Mucosa of descending colon (tissue), 3 donors: Measurements from ENCODE around the gene CORO2A. TPM values are rescaled to one million over a fixed set of nuclear protein-coding genes. Genes with fewer than 3 reads are reported as not detected.

Experiments used
- ATAC-seq: fragments of 200-7000 bp; cut with Tn5 transposase; one replicate; pipeline ENCODE4 v1.9.1; 2020; ENCODE audit warnings: mild to moderate bottlenecking, moderate library complexity
- DNase-seq, 3 donors: peaks; one replicate each; pipeline ENCODE4 v3.0.0-alpha.2; 2020
- H3K36me3 ChIP-seq: fragments of 200-600 bp; one replicate; pipeline ENCODE4 v1.8.0; 2021; ENCODE audit warnings: low read depth, mild to moderate bottlenecking
- H3K4me1 ChIP-seq: fragments of 200-600 bp; one replicate; pipeline ENCODE4 v1.8.0; 2021; ENCODE audit warnings: low read depth, mild to moderate bottlenecking
- H3K4me3 ChIP-seq: fragments of 200-600 bp; one replicate; pipeline ENCODE4 v1.8.0; 2021; ENCODE audit warnings: mild to moderate bottlenecking
- H3K9me3 ChIP-seq: fragments of 200-600 bp; one replicate; pipeline ENCODE4 v1.8.0; 2021; ENCODE audit warnings: mild to moderate bottlenecking
- intact Hi-C, 2 donors: fragments of 100-400 bp; cut with DNase I in 1 of 2; cut with micrococcal nuclease in 1 of 2; formaldehyde crosslinking; loops; one replicate each; pipeline versions ENCODE4 v1.11.0 to v1.11.1; 2022; cut with DNase I, micrococcal nuclease
- total RNA-seq, 3 donors: library from RNA; stranded (reverse); fragmentation: NEBNext Ultra II Directional in 2 of 3; extraction: Animal tissue kit (Norgen Biotek cat#: 25700) in 2 of 3; gene quantifications; one replicate each; pipeline versions ENCODE4 v1.2.1 to v1.2.4, GENCODE V29; 2021 to 2023
- TF ChIP-seq, protein P1 (sequence below): fragments of 200-600 bp; IDR thresholded peaks from one replicate; pipeline ENCODE4 v1.8.0; 2022; ENCODE audit warnings: antibody characterized with exemption, mild to moderate bottlenecking
- donor health status: DM: no; HTN: no; CAD: no; lungs with moderate emphysema.
- donor health status: DM: no; HTN: no; CAD: no.
- donor health status: DM: no; HTN: yes; CAD: no.

CORO2A gene
- total RNA-seq, 3 donors from 2014 or later = 25.8 to 56.1 (median 45.0) TPM

DNA sequence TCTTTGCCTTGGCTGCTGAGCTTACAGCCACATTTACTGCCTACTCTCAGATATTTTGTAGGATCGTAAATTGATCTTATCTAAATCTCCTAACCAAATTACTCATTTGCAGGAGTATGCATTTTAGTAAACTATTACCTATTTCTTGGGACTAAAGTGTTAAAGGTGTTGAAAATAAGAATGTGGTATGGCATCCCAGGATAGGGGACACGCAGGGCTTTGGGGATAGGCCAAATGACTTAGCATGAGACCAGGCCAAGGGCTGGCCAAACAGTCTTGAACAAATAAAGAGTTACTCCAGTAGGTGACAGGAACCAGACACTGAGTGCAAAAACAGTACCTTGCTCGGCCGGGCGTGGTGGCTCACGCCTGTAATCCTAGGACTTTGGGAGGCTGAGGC, 37.9 kb upstream of the CORO2A start:
- intact Hi-C loops = no loop called here
- Histone ChIP-seq H3K9me3 (no peaks in the 10 kb centered on the region), H3K4me1 (peaks cover 29% of the 10 kb centered on the region), H3K36me3 (no peaks in the 10 kb centered on the region), H3K4me3 (no peak overlapping the region)
- DNase-seq (peak in 2 of 3 donors; percentile 38 to 63), ATAC-seq (peak; percentile 60)
- TF ChIP-seq, protein P1, sequence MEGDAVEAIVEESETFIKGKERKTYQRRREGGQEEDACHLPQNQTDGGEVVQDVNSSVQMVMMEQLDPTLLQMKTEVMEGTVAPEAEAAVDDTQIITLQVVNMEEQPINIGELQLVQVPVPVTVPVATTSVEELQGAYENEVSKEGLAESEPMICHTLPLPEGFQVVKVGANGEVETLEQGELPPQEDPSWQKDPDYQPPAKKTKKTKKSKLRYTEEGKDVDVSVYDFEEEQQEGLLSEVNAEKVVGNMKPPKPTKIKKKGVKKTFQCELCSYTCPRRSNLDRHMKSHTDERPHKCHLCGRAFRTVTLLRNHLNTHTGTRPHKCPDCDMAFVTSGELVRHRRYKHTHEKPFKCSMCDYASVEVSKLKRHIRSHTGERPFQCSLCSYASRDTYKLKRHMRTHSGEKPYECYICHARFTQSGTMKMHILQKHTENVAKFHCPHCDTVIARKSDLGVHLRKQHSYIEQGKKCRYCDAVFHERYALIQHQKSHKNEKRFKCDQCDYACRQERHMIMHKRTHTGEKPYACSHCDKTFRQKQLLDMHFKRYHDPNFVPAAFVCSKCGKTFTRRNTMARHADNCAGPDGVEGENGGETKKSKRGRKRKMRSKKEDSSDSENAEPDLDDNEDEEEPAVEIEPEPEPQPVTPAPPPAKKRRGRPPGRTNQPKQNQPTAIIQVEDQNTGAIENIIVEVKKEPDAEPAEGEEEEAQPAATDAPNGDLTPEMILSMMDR = no peak

DNA sequence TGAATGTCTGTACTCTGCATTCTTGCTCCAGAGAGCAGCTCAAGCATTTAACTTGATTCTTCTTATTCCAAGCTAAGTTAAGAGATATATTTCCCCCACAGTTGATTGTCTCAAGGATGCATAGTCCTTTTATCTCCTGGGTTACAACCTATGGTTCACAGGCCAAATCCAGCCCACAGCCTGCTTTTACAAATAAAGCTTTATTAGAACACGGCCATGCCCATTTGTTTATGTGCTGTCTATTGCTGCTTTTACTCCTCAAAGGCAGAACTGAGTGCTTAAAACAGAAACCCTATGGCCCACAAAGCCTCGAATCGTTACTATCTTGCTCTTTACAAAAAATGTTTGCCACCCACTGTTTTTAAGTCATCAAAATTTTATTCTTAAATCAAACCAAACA, 37.2 kb upstream of the CORO2A start:
- intact Hi-C loops = no loop called here
- Histone ChIP-seq H3K4me1 (peaks cover 29% of the 10 kb centered on the region), H3K9me3 (no peaks in the 10 kb centered on the region), H3K4me3 (no peak overlapping the region), H3K36me3 (no peaks in the 10 kb centered on the region)
- DNase-seq = no peak
- TF ChIP-seq, protein P1 = no peak
- no peak for ATAC-seq

DNA sequence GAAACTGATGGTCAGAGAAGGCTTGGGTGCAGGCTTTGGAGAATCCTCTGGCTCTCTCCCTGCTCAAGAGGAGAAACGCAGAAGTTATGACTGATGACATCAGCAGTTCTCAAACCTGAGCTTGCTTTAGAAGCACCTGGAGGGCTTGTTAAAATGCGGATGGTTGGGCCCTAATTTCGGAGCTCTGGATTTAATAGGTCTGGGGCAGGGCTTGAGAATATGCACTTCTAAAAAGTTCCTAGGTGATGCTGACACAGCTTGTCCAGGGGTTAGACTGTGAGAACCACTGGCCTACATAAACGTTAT, 36.6 kb upstream of the CORO2A start:
- Histone ChIP-seq H3K4me1 (peaks cover 29% of the 10 kb centered on the region), H3K36me3 (no peaks in the 10 kb centered on the region), H3K9me3 (no peaks in the 10 kb centered on the region), H3K4me3 (no peak overlapping the region)
- ATAC-seq (no peak), DNase-seq (no peak)
- intact Hi-C loops = no loop called here
- TF ChIP-seq, protein P1 = no peak

DNA sequence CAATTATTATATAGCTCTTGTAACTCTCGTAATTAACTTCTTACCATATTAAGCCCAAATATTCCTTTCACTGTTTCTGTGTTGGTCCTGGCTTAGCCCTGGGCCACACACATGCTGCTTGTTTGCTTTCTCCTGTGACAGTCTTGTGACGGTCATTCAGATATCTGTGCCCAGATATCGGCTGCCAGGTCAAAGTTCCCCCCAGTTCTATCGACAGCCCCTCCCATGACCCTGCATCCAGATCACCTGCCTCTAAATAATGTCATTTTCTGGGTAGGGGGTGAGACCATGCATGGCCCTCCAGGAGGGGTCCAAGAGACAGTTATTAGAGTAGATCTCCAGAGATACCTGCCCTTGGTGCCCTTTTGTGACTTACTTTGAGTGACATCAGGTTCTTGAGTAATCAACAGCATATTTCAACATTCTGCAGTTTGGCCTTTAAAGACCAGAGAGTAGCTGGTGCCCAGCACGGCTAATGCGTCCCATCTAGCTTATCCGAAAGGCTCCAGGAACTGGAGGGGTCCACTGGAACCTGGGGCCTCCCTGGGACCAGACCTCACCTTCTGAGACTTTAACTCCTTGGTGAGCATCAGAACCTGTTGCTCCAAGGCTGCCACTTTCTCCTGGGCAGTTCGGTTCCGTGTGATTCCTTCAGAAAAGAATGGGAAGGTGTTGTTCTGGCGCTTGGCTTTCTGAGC, 36.1 kb upstream of the CORO2A start:
- TF ChIP-seq, protein P1 = no peak
- DNase-seq (no peak), ATAC-seq (no peak)
- Histone ChIP-seq H3K9me3 (no peaks in the 10 kb centered on the region), H3K4me3 (no peak overlapping the region), H3K36me3 (no peaks in the 10 kb centered on the region), H3K4me1 (peaks cover 29% of the 10 kb centered on the region)
- intact Hi-C loops = no loop called here

DNA sequence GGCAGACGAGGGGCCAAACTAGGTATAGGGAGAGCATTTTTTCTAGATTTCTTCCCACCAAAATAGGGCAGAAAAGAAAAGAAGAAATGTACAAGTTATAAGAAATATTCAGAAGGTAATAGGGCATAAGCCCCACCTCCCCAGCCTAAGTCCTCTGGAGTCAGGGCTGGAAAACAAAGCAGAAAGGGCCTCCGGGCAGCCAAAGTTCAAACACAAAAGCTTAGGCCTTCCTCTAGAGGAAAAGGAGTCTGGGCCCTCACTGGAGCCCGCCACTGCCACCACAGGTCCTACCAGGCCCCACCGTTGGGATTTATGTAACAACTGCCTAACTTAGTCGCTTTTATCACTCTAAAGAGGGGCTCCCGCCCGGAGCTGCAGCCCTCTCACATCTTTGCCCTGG, 35.4 kb upstream of the CORO2A start:
- no peaks in the 10 kb centered on the region for H3K36me3 ChIP-seq
- no peak for DNase-seq
- no peak for ATAC-seq
- H3K4me1 ChIP-seq = peaks cover 31% of the 10 kb centered on the region
- no peak overlapping the region for H3K4me3 ChIP-seq
- TF ChIP-seq, protein P1 = no peak
- no peaks in the 10 kb centered on the region for H3K9me3 ChIP-seq
- intact Hi-C loops = no loop called here

DNA sequence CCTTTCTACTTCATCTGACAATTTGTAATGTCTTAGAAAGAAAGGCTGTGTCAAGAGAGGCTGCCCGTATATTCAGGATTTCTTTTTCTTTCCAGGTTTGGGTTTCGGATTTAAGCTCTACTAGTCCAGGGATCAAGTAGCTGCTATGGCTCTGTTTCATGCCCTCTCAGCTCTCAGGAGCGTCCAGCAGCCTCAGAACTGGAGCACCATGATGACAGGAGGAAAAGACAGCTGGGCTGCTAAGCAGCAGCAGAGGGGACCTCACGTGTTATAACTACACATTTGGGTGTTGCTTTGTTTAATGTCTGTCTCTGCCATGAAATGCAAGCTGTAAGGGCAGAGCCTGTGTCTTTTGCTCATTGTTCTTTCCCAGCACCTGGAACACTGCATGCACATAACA, 34.5 kb upstream of the CORO2A start:
- intact Hi-C loops = no loop called here
- DNase-seq (peak in 1 of 3 donors; percentile 28), ATAC-seq (peak; percentile 32)
- Histone ChIP-seq H3K36me3 (no peaks in the 10 kb centered on the region), H3K9me3 (no peaks in the 10 kb centered on the region), H3K4me3 (no peak overlapping the region), H3K4me1 (peaks cover 31% of the 10 kb centered on the region)
- TF ChIP-seq, protein P1 = no peak
